Measurements from ENCODE around the gene FLVCR2.

The FLVCR2 gene

DNA sequence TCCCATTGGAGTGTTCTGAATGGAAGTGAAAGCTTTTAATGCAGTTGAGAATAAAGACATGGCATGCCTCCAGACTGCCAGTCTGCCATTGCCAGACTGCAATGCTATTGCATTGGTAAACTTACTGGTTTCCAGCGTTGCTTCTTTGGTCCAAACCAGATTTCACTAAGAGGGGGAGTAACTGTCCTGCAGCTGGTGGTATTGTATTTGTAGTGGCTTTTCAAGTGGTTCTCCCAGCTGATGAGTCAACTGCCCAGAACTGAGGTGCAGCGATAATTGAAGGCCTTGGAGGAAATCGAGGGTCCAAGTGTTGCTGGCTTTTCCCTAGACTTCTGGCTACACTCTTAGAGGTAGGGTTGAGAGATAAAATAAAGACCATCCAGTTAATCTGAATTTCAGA, 50.4 kb downstream of the FLVCR2 start:
- no peak for DNase-seq (ENCODE audit: low read depth in 1 of 2, low spot score in 1 of 2)

DNA sequence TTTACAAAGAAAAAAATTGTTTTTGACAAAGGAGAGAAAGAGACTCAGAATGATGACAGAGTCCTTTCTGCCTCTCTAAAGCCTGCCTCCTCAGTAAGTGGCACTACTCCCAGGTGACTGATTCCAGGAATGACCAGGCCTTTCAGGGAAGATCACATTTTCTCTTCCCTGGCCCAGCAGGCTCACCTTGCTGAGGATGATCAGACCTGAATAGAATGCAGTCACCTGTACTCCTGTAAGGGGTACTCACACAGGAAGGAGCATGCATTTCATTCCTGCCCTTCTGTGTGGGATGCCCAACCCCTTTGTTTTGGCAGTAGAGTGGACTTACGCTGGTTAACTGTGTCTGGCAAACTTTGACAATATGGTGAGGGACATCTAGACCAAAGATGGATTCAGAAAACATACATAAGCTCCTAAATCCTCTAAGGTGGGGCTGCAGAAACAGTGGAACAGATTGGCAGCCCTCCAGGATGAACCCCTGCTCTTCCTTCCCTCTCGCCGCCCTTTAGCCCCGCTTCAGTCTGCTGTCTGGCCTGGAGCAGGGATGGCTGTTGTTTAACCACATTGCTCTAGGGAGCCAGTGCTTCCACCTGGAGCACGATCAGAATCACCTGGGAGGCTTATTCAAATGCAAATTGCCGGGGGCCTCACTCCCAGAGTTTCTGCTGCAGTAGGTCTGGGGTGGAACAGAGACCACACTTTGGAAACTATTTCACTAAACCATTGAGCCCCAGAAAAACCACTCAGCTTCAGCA, 52.5 kb downstream of the FLVCR2 start:
- no peak for DNase-seq (ENCODE audit: low read depth in 1 of 2, low spot score in 1 of 2)

DNA sequence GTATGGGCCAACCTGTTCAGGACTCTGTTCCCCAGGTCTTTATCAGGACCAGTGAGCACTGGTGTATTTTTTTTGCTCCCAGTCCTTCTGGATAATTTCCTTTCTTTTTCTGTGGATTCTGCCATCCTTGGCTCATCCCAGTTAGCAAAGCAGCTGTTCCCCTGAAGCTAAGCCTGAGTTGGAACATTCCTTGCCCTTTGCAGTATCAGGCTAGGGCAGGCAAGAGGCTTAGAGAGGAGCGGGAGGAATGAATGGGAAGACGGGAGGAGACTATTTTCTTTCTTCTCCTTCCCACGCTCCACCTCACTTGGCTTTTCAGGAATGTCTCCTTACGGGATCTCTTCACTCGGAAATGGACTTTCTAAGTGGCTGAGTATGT, 53.0 kb downstream of the FLVCR2 start:
- no peak for DNase-seq (ENCODE audit: low read depth in 1 of 2, low spot score in 1 of 2)

DNA sequence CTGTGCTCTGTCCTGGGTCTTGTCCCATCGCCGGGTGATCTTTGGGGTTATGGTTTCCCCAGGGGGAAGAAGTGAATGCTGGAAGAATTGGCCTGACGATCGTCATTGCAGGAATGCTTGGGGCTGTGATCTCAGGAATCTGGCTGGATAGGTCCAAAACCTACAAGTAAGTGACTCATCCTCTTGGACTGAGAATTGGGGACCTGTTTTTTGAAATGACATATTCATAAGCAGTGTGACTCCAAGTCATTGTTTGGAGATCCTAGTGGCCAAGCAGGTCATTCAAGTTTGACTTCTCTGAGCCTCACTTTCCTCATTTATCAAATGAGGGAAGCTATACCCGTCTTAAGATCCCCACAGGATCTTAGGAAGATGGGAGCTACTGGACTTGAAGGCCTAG, 56.4 kb downstream of the FLVCR2 start:
- DNase-seq (ENCODE audit: low read depth in 1 of 2, low spot score in 1 of 2) = no peak

DNA sequence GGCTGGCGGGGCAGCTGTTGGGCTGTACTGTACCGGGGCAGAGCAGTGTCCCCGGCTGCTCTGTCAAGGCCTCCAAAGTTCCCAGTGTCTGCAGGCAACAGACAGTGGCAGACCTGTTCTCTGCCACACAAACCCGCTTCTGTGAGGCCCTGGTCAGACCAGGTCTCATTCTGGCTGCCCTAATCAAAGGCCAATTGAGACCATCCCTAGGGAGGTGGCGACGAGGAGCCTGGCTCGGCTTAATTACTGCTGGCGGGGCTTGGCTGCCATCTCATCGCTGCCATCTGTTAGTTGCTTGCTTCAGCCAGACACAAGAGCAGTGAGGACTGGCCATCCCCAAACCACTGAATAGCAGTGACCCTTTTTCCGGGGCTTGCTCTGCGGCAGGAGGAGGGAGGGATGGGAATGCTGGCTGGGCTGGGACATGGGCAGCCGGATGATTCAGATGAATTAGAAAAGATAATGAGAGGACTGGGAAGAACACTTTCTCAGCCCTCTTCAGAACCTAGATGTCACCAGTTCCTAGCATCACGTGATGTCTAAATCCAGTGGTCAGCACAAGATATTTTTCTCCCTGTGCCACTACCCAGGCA, 57.8 kb downstream of the FLVCR2 start:
- no peak for DNase-seq (ENCODE audit: low read depth in 1 of 2, low spot score in 1 of 2)

DNA sequence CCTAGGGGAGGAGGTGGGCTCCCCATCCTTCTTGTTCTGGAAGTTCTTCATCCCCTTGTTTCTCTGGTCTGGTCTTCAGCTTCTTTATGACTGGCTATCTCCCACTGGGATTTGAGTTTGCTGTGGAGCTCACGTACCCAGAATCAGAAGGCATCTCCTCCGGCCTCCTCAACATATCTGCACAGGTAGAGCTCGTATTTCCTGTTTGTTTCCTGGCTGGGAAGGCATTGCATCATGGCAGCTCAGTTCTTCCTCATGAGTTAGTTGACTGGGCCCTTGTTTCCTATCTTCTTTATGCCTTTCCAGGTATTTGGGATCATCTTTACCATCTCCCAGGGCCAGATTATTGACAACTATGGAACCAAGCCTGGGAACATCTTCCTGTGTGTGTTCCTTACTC, 62.5 kb downstream of the FLVCR2 start:
- no peak for DNase-seq (ENCODE audit: low read depth in 1 of 2, low spot score in 1 of 2)

DNA sequence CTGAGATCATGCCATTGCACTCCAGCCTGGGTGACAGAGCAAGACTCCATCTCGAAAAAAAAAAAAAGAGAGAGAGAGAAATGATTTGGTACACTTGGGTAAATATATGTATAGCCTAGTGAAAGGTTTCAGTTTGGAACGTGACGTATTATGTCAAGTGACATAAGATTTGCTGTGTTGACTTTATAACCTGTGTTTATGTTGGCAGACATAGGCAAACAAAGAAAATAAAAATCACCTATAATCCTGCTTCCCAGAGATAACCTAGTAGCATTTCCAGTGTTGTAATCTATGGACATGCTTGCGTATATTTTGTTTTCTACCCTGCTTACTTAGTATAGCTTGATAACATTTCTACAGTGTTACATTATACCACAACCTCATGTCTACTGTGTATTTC, 65.6 kb downstream of the FLVCR2 start:
- no peak for DNase-seq (ENCODE audit: low read depth in 1 of 2, low spot score in 1 of 2)

DNA sequence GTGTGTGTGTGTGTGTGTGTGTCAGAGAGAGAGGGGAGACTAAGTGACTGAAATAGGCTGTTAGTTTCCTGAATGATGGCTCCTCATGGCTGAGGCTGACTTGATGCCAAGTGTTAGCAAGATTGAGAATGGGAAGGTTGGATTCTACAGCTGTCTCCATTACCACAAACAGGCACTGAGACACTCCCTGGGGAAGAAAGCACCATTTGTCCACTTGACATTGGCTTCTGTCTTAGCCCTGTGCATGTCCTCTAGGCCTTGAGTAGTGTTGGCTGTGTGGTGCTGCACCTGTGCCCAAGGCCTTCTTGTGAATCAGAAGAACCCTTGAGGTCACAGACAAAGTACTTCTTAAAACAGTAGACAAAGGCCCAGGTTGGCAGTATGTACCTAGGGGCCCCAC, 66.6 kb downstream of the FLVCR2 start:
- DNase-seq (ENCODE audit: low read depth in 1 of 2, low spot score in 1 of 2) = no peak

DNA sequence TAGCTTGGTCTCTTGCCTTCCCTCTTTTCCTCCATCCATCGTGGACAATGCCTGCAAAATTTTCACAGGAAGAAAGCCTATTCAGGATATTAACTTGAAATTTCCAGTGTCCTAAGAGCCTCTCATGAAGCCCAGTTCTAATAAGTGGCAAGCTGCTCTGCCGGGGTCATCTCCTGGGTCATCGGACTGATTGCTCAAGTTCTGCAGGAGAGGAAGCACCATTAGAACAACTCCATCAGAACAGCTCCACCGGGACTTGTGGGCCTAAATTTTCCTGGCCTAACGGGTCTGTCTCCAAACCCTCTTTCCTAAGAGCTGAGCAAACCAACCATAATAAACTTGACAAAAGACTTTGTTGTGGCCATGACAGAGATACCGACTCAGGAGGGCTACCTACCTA, 68.3 kb downstream of the FLVCR2 start:
- no peak for DNase-seq (ENCODE audit: low read depth in 1 of 2, low spot score in 1 of 2)

DNA sequence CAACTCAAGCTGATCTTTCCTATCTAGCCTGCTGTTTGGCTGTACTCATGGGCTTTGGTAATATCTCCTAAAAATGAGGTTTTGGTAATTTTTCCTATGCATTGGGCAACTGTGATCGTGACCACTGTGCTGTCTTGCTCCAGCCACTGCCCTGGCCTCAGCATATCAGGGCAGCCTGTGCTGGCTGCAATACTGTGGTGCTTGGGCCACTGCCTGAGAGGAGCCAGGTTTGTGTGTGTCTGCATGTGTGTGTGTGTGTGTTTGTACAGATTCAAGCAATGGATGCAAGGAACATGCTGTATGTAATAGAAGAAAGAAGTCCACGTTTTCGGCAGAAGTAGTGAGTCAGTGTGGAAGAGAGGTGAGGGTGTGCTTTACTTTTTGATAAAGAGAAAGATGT, 69.2 kb downstream of the FLVCR2 start:
- DNase-seq (ENCODE audit: low read depth in 1 of 2, low spot score in 1 of 2) = no peak

DNA sequence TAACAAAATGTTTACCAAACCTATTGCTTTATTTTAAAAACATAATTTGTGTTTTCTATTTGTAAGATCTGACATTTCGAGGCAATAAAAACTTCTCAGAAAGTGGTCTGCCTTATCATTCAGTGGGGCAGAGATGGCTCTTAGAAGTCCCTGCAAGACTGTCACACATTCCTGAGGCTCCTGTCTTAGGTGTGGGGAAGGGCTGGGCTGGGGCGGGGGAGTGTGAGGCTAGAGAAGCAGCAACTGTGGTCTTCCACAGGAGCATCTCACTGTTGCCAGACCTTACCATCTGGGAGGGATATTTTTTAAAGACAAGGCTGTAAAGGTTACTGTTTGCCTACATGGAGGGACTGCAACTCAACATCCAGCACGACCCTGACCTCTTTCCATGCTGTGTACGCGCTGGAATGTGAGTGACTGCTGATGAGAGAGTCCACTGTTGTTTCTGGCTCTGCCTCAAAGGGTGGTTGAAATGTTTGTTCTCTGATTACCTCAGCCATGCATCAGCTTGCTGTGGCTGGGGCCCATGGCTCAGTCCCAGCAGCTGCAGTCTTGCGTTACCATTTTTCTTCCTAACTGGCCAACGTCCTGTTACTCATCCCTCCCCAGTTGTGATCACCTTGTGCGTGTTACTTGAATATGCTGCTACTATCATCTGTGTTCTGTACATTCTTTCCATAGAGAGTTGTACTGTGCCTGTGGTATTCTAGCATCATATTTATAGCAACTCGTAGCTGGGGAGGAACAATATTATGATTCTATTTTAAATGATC, 69.8 kb downstream of the FLVCR2 start:
- no peak for DNase-seq (ENCODE audit: low read depth in 1 of 2, low spot score in 1 of 2)

DNA sequence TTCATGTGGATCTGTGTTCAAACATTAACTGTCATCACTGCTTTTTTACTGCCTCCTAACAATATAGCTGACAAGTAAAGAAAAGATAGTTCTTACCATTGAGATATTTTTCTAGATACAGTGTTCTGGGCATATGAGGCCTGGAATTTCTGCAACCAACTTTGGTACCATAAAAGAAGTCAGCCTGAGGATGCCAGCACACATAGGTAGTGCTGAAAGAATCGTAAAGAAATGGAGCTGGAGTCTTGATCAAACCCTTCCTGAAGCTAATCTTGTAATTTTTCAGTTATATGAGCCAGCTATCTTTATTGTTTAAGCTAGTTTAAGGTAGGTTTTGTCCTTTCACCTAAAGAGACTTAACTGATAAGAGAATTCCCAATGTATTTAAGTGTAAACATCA, 70.9 kb downstream of the FLVCR2 start:
- DNase-seq (ENCODE audit: low read depth in 1 of 2, low spot score in 1 of 2) = no peak

DNA sequence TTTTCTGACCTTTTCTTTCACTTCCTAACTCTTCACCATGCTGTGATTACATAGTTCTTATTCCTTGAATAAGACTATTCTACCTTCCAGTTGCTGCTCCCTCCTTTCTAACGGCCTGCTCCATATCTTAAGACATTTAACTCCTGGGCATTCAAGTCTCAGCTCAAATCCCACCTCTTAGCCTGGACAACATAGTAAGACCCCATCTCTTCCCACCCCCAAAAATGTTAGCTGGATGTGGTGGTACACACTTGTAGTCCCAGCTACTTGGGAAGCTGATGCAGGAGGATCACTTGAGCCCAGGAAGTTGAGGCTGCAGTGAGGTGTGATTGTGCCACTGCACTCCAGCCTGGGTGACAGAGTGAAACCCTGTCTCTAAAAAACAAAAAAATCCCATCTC, 71.4 kb downstream of the FLVCR2 start:
- DNase-seq (ENCODE audit: low read depth in 1 of 2, low spot score in 1 of 2) = no peak

DNA sequence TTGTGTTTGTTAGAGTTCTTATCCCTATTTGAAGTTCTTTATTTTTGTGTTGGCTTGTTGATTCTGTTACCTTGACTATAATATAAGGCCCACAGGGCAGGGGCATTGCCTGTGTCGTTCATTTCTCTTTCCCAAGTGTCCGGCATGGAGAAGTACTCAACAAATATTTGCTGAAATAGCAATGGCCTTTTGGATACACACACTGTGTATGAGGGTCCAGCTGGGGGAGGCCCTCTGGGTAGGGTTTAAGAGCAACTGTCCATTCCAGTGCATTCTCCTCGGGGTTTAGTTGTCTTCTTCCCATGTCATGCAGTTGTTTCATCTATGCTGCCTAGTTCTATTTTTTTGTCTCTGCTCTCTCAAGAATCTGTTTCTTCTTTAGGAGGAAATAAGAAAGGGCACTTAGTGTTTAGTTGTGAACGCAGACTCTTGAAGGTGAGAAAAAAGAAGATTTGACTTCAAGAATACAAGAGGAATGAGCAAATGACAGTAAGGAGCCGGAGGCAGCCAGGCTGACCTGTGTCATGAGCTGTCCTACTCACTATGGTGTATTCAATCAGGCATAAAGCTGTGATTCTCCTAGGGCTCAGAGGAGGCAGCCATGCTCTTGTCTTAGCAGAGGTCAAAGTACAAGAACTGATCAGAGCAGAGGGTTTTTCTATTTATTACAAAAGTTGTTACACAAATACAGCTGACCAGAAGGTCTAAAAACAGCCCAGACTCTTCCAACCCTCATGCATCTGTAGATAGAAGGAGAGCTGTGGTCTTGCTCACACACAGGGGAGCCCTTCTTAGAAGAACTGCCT, 72.0 kb downstream of the FLVCR2 start:
- no peak for DNase-seq (ENCODE audit: low read depth in 1 of 2, low spot score in 1 of 2)

DNA sequence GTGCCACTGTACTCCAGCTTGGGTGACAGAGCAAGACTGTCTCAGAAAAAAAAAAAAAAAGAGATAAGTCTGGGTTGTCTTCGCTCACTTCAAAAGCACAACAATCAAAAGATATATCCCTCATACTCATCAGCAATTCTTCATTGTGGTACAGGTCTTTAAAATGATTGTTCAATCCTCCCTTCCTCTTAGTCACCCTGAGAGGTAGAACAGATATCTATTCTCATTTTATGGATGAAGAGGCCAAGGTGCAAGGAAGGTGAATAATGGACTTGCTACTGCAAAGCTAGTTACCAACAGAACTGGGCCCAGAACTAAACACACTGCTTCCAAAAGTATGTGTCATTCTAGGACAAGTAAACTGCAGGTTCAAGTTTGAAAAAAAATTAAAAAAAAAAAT, 75.1 kb downstream of the FLVCR2 start:
- DNase-seq (ENCODE audit: low read depth in 1 of 2, low spot score in 1 of 2) = no peak

DNA sequence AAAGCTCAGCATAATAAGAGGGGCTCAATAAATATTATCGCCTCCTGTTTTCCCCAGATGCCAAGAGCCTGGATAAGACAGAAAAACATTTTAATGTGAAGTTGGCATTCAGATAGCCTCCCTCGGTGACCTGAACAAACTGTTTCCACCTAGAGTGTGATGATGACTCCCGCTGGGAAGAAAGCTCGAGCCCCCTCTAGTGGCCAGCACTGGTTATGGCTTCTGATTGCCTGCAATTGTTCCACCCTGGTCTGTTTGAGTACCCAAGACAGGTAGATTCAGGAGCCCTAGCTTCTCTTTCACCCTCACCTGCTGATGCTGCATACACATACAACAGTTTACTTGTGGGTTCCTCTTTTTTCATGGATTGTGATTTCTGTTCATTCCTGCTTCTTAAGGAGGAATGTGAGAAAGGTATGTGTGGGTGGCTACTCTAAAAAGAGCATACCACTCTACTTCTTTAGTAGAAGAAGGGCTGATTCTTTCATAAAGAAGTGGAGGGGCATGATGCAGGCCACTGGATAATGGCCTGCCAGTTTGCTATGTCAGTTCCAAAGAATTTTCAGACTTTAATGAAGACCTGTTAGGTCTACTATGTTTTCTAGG, 75.8 kb downstream of the FLVCR2 start:
- peak; percentile 70 to 75 for DNase-seq (ENCODE audit: low read depth in 1 of 2, low spot score in 1 of 2)

DNA sequence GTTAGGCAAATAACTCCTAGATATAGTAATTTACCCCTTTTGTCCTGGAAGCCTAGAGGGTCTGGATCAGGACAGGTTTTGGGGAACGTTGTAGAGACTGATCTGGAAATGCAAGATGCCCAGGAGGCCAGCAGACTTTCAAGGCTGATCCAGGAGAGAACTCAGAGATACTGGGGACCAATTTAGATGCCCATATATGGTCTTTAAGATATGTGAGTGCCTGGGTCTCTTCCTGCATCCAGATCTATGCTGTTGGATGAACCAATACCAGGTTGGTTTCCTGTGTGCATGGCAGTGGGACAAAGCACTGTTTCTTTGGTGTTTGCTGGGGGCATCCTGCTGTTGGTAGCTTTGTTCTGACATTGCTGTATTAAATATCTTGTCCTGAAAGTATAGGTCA, 76.8 kb downstream of the FLVCR2 start:
- no peak for DNase-seq (ENCODE audit: low read depth in 1 of 2, low spot score in 1 of 2)

DNA sequence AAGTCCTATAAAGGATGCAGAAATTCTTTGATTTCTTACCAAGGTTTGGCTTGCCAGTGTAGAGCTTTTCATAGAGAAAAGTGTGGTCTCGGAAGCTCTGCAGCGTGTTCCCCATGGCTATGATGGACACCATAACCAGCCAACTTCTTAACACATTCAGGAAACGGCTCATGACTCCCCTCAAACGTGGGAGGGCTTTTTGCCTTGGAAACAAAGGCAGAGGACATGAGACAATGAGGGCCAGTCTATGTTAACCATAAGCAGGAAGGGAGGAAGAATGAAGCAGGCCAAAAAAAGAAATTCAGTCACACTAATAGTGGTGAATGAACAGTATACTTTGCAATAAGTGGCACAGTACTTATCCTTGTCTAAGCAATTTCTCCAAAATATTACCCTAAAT, 78.9 kb downstream of the FLVCR2 start:
- no peak for DNase-seq (ENCODE audit: low read depth in 1 of 2, low spot score in 1 of 2)

DNA sequence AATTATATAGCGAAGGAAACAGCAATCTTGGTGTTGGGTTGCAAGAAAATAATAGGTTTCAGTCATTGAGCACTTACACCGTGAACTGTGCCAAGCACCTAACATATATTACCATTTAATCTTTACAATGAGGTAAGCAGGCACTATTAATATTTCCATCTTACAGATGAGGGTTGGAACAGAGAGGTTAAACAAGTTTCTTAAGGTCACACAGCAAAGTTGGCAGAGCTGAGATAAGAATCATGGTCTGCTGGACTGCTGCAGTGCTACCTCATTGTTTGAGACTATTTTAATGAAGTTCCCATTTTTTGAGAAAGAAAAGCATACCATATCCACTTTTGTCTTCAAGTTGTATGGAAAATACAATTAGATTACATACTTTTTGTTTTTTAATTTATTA, 80.5 kb downstream of the FLVCR2 start:
- DNase-seq (ENCODE audit: low read depth in 1 of 2, low spot score in 1 of 2) = no peak

DNA sequence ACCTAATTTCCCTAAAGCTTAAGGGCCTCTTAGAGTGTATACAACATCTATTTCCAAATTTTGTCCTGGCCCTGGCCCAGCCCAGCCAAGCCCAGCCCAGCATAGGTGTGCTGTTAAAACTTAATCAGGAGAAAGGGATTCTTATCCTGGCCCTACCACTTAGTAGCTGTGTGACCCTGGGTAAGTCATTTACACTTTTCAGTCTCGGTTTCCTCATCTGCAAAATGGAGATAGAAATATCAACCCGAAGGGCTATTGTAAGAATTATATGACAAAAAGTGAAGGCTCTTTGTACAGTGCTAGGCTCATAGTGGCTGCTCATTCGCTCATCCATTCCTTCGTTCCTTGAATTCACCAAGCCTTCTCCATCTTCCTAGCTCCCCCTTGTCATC, 81.8 kb downstream of the FLVCR2 start:
- DNase-seq (ENCODE audit: low read depth in 1 of 2, low spot score in 1 of 2) = no peak
